ENCODE data around the gene TNC.

TNC gene

GRCh38 chr9:115050002-115050490 is 67.9 kb downstream of the TNC start:
- Histone ChIP-seq H3K9me3 (ENCODE audit: severe bottlenecking) (no peaks in the 10 kb centered on the region), H3K27ac (ENCODE audit: poor library complexity, severe bottlenecking) (no peak overlapping the region), H3K27me3 (ENCODE audit: insufficient read depth, poor library complexity, severe bottlenecking) (no peaks in the 10 kb centered on the region), H3K4me1 (ENCODE audit: insufficient read depth, poor library complexity, severe bottlenecking) (no peaks in the 10 kb centered on the region), H3K4me3 (ENCODE audit: severe bottlenecking) (no peak overlapping the region), H3K36me3 (ENCODE audit: low read depth) (peaks cover 11% of the 10 kb centered on the region; the same call in 1 of the 2 replicates)
- DNase-seq (ENCODE audit: low spot score): no peak
- ATAC-seq (ENCODE audit: low read depth): no peak
- TF ChIP-seq CTCF (IDR thresholded peaks at IDR 0.05; ENCODE audit: poor library complexity, severe bottlenecking): no peak

GRCh38 chr9:115046824-115047223 is 71.1 kb downstream of the TNC start:
- Histone ChIP-seq H3K36me3 (ENCODE audit: low read depth) (peaks cover 3% of the 10 kb centered on the region; the same call in 1 of the 2 replicates), H3K4me3 (ENCODE audit: severe bottlenecking) (no peak overlapping the region), H3K9me3 (ENCODE audit: severe bottlenecking) (no peaks in the 10 kb centered on the region), H3K4me1 (ENCODE audit: insufficient read depth, poor library complexity, severe bottlenecking) (no peaks in the 10 kb centered on the region), H3K27me3 (ENCODE audit: insufficient read depth, poor library complexity, severe bottlenecking) (no peaks in the 10 kb centered on the region), H3K27ac (ENCODE audit: poor library complexity, severe bottlenecking) (no peak overlapping the region)
- TF ChIP-seq CTCF (IDR thresholded peaks at IDR 0.05; ENCODE audit: poor library complexity, severe bottlenecking): no peak
- ATAC-seq (ENCODE audit: low read depth) (no peak), DNase-seq (ENCODE audit: low spot score) (no peak)

- Histone ChIP-seq H3K27me3 (ENCODE audit: insufficient read depth, poor library complexity, severe bottlenecking) (no peaks in the 10 kb centered on the region), H3K4me3 (ENCODE audit: severe bottlenecking) (no peak overlapping the region), H3K9me3 (ENCODE audit: severe bottlenecking) (no peaks in the 10 kb centered on the region), H3K27ac (ENCODE audit: poor library complexity, severe bottlenecking) (no peak overlapping the region), H3K4me1 (ENCODE audit: insufficient read depth, poor library complexity, severe bottlenecking) (no peaks in the 10 kb centered on the region), H3K36me3 (ENCODE audit: low read depth) (peaks cover 3% of the 10 kb centered on the region; the same call in 1 of the 2 replicates)
- DNase-seq (ENCODE audit: low spot score): no peak
- TF ChIP-seq CTCF (IDR thresholded peaks at IDR 0.05; ENCODE audit: poor library complexity, severe bottlenecking): no peak
- 0 out of 3 replicates have a peak, but pooled peaks have one; percentile 35 for ATAC-seq (ENCODE audit: low read depth)
These were observed 71.8 kb downstream of the TNC start for GRCh38 chr9:115046199-115046598.

GRCh38 chr9:115043632-115044031 is 74.3 kb downstream of the TNC start:
- ATAC-seq (ENCODE audit: low read depth) (no peak), DNase-seq (ENCODE audit: low spot score) (no peak)
- H3K36me3 ChIP-seq (ENCODE audit: low read depth): peaks cover 6% of the 10 kb centered on the region
- no peaks in the 10 kb centered on the region for H3K27me3 ChIP-seq (ENCODE audit: insufficient read depth, poor library complexity, severe bottlenecking)
- no peak for TF ChIP-seq CTCF (IDR thresholded peaks at IDR 0.05; ENCODE audit: poor library complexity, severe bottlenecking)
- no peak overlapping the region for H3K27ac ChIP-seq (ENCODE audit: poor library complexity, severe bottlenecking)
- H3K9me3 ChIP-seq (ENCODE audit: severe bottlenecking): no peaks in the 10 kb centered on the region
- no peak overlapping the region for H3K4me3 ChIP-seq (ENCODE audit: severe bottlenecking)
- no peaks in the 10 kb centered on the region for H3K4me1 ChIP-seq (ENCODE audit: insufficient read depth, poor library complexity, severe bottlenecking)

- peaks cover 6% of the 10 kb centered on the region for H3K36me3 ChIP-seq (ENCODE audit: low read depth)
- no peaks in the 10 kb centered on the region for H3K27me3 ChIP-seq (ENCODE audit: insufficient read depth, poor library complexity, severe bottlenecking)
- H3K9me3 ChIP-seq (ENCODE audit: severe bottlenecking): no peaks in the 10 kb centered on the region
- no peak overlapping the region for H3K27ac ChIP-seq (ENCODE audit: poor library complexity, severe bottlenecking)
- ATAC-seq (ENCODE audit: low read depth) (no peak), DNase-seq (ENCODE audit: low spot score) (no peak)
- TF ChIP-seq CTCF (IDR thresholded peaks at IDR 0.05; ENCODE audit: poor library complexity, severe bottlenecking): no peak
- no peak overlapping the region for H3K4me3 ChIP-seq (ENCODE audit: severe bottlenecking)
- H3K4me1 ChIP-seq (ENCODE audit: insufficient read depth, poor library complexity, severe bottlenecking): no peaks in the 10 kb centered on the region
These were observed 75.0 kb downstream of the TNC start for GRCh38 chr9:115042781-115043509.
